Stimulated activated memory B cell treated with anti-CD40 and anti-IgM and Interleukin-4, amounts not matched to agents 10 μg/mL and 1 μg/mL and 100 μg/mL, for 72 hours (primary cell): Measurements from ENCODE around the gene AADACL4.
"Not testable (repeated sequence)": the region's sequence is repeated elsewhere in the genome, so short reads cannot be mapped to it uniquely, and the experiment has no call there.

ENCODE experiments used
- ATAC-seq: fragments of 150-1000 bp; cut with Tn5 transposase; 2 replicates; pipeline ENCODE4 v1.10.0; 2021
- H3K27ac Mint-ChIP-seq: one replicate; pipeline ENCODE4 v1.8.0; 2022; ENCODE audit warnings: mild to moderate bottlenecking, mixed read lengths
- H3K27me3 Mint-ChIP-seq: one replicate; pipeline ENCODE4 v1.8.0; 2022; ENCODE audit warnings: mixed read lengths
- H3K36me3 Mint-ChIP-seq: one replicate; pipeline ENCODE4 v1.8.0; 2022; ENCODE audit warnings: mixed read lengths
- H3K4me1 Mint-ChIP-seq: one replicate; pipeline ENCODE4 v1.8.0; 2022; ENCODE audit warnings: mixed read lengths
- H3K4me3 Mint-ChIP-seq: one replicate; pipeline ENCODE4 v1.8.0; 2022; ENCODE audit warnings: mild to moderate bottlenecking, moderate library complexity, mixed read lengths
- H3K9me3 Mint-ChIP-seq: one replicate; pipeline ENCODE4 v1.8.0; 2022; ENCODE audit warnings: mixed read lengths

Gene AADACL4

GRCh38 chr1:12634156-12634555, 9.7 kb upstream of the AADACL4 start:
- Mint-ChIP-seq H3K9me3 (peaks cover 3% of the 10 kb centered on the region), H3K4me3 (no peak overlapping the region), H3K36me3 (no peaks in the 10 kb centered on the region), H3K4me1 (no peaks in the 10 kb centered on the region), H3K27me3 (peaks cover 35% of the 10 kb centered on the region), H3K27ac (no peak overlapping the region)
- no peak for ATAC-seq

GRCh38 chr1:12634696-12635202, 9.1 kb upstream of the AADACL4 start:
- Mint-ChIP-seq H3K27me3 (peaks cover 36% of the 10 kb centered on the region), H3K9me3 (peaks cover 3% of the 10 kb centered on the region), H3K4me1 (no peaks in the 10 kb centered on the region)

GRCh38 chr1:12636098-12636950, 7.6 kb upstream of the AADACL4 start:
- Mint-ChIP-seq H3K9me3 (peaks cover 13% of the 10 kb centered on the region), H3K36me3 (no peaks in the 10 kb centered on the region), H3K4me1 (no peaks in the 10 kb centered on the region), H3K27me3 (peaks cover 36% of the 10 kb centered on the region), H3K27ac (no peak overlapping the region), H3K4me3 (no peak overlapping the region)
- ATAC-seq, result no peak

More at GRCh38 chr1:12634696-12635202, 9.1 kb upstream of the AADACL4 start:
- no peaks in the 10 kb centered on the region for H3K36me3 Mint-ChIP-seq
- ATAC-seq, result no peak
- no peak overlapping the region for H3K4me3 Mint-ChIP-seq
- no peak overlapping the region for H3K27ac Mint-ChIP-seq

GRCh38 chr1:12637693-12638092, 6.2 kb upstream of the AADACL4 start:
- H3K4me1 Mint-ChIP-seq, result no peaks in the 10 kb centered on the region

GRCh38 chr1:12640237-12640957, 3.5 kb upstream of the AADACL4 start:
- peaks cover 34% of the 10 kb centered on the region for H3K27me3 Mint-ChIP-seq
- no peak overlapping the region for H3K27ac Mint-ChIP-seq

More at GRCh38 chr1:12637693-12638092, 6.2 kb upstream of the AADACL4 start:
- H3K27me3 Mint-ChIP-seq, result peaks cover 32% of the 10 kb centered on the region
- H3K36me3 Mint-ChIP-seq, result no peaks in the 10 kb centered on the region
- peaks cover 13% of the 10 kb centered on the region for H3K9me3 Mint-ChIP-seq
- no peak overlapping the region for H3K27ac Mint-ChIP-seq
- no peak for ATAC-seq
- H3K4me3 Mint-ChIP-seq, result no peak overlapping the region

GRCh38 chr1:12640958-12641272, 3.0 kb upstream of the AADACL4 start:
- Mint-ChIP-seq H3K4me1 (no peaks in the 10 kb centered on the region), H3K9me3 (peaks cover 13% of the 10 kb centered on the region), H3K27ac (no peak overlapping the region), H3K27me3 (peaks cover 34% of the 10 kb centered on the region), H3K36me3 (no peaks in the 10 kb centered on the region), H3K4me3 (no peak overlapping the region)
- no peak for ATAC-seq

More at GRCh38 chr1:12640237-12640957, 3.5 kb upstream of the AADACL4 start:
- H3K9me3 Mint-ChIP-seq, result peaks cover 13% of the 10 kb centered on the region
- no peak for ATAC-seq
- no peaks in the 10 kb centered on the region for H3K4me1 Mint-ChIP-seq
- no peak overlapping the region for H3K4me3 Mint-ChIP-seq
- no peaks in the 10 kb centered on the region for H3K36me3 Mint-ChIP-seq

- Mint-ChIP-seq H3K27me3 (peaks cover 49% of the 10 kb centered on the region), H3K9me3 (peaks cover 13% of the 10 kb centered on the region), H3K4me1 (no peaks in the 10 kb centered on the region), H3K4me3 (no peak overlapping the region), H3K27ac (no peak overlapping the region), H3K36me3 (no peaks in the 10 kb centered on the region)
- ATAC-seq, result no peak
Observed at GRCh38 chr1:12643079-12643478, 806 bp upstream of the AADACL4 start.

- no peak for ATAC-seq
- Mint-ChIP-seq H3K9me3 (peaks cover 10% of the 10 kb centered on the region), H3K27me3 (peaks cover 52% of the 10 kb centered on the region), H3K36me3 (no peaks in the 10 kb centered on the region), H3K4me1 (no peaks in the 10 kb centered on the region), H3K27ac (no peak overlapping the region), H3K4me3 (no peak overlapping the region)
Observed at GRCh38 chr1:12644237-12644636, 352 bp downstream of the AADACL4 start.

GRCh38 chr1:12644829-12645228, 944 bp downstream of the AADACL4 start:
- ATAC-seq, result no peak
- Mint-ChIP-seq H3K27ac (no peak overlapping the region), H3K4me1 (no peaks in the 10 kb centered on the region)

GRCh38 chr1:12645401-12645800, 1.5 kb downstream of the AADACL4 start:
- H3K4me3 Mint-ChIP-seq, H3K4me1 Mint-ChIP-seq, ATAC-seq, H3K27ac Mint-ChIP-seq, H3K36me3 Mint-ChIP-seq, H3K9me3 Mint-ChIP-seq: not testable (repeated sequence)
- H3K27me3 Mint-ChIP-seq, result peaks cover 60% of the 10 kb centered on the region

More at GRCh38 chr1:12644829-12645228, 944 bp downstream of the AADACL4 start:
- H3K4me3 Mint-ChIP-seq, result no peak overlapping the region
- no peaks in the 10 kb centered on the region for H3K36me3 Mint-ChIP-seq
- H3K27me3 Mint-ChIP-seq, result peaks cover 57% of the 10 kb centered on the region
- peaks cover 10% of the 10 kb centered on the region for H3K9me3 Mint-ChIP-seq

- ATAC-seq, result no peak
- H3K4me1 Mint-ChIP-seq, result no peaks in the 10 kb centered on the region
- H3K27me3 Mint-ChIP-seq, result peaks cover 84% of the 10 kb centered on the region
- no peaks in the 10 kb centered on the region for H3K36me3 Mint-ChIP-seq
- no peaks in the 10 kb centered on the region for H3K9me3 Mint-ChIP-seq
- H3K27ac Mint-ChIP-seq, result no peak overlapping the region
- H3K4me3 Mint-ChIP-seq, result no peak overlapping the region
Observed at GRCh38 chr1:12648741-12649140, 4.9 kb downstream of the AADACL4 start.

GRCh38 chr1:12649971-12650421, 6.1 kb downstream of the AADACL4 start:
- Mint-ChIP-seq H3K36me3 (no peaks in the 10 kb centered on the region), H3K27me3 (peaks cover 74% of the 10 kb centered on the region), H3K27ac (no peak overlapping the region), H3K4me1 (no peaks in the 10 kb centered on the region), H3K4me3 (no peak overlapping the region), H3K9me3 (no peaks in the 10 kb centered on the region)
- ATAC-seq, result no peak

- no peak for ATAC-seq
- H3K4me3 Mint-ChIP-seq, result no peak overlapping the region
- no peak overlapping the region for H3K27ac Mint-ChIP-seq
- H3K36me3 Mint-ChIP-seq, result no peaks in the 10 kb centered on the region
- no peaks in the 10 kb centered on the region for H3K9me3 Mint-ChIP-seq
- peaks cover 44% of the 10 kb centered on the region for H3K27me3 Mint-ChIP-seq
- peaks cover 5% of the 10 kb centered on the region for H3K4me1 Mint-ChIP-seq
Observed at GRCh38 chr1:12654004-12654567, 10.2 kb downstream of the AADACL4 start.

- Mint-ChIP-seq H3K4me1 (peaks cover 6% of the 10 kb centered on the region), H3K9me3 (no peaks in the 10 kb centered on the region), H3K36me3 (no peaks in the 10 kb centered on the region), H3K27ac (no peak overlapping the region), H3K4me3 (no peak overlapping the region), H3K27me3 (peaks cover 40% of the 10 kb centered on the region)
- no peak for ATAC-seq
Observed at GRCh38 chr1:12654657-12655056, 10.8 kb downstream of the AADACL4 start.

- ATAC-seq, result no peak
- Mint-ChIP-seq H3K27ac (no peak overlapping the region), H3K27me3 (peaks cover 28% of the 10 kb centered on the region), H3K4me3 (no peak overlapping the region), H3K4me1 (peaks cover 6% of the 10 kb centered on the region), H3K9me3 (no peaks in the 10 kb centered on the region), H3K36me3 (no peaks in the 10 kb centered on the region)
Observed at GRCh38 chr1:12656575-12656974, 12.7 kb downstream of the AADACL4 start.
